Raji (cell line): ENCODE results near the gene MGARP.
A peak's percentile ranks its signal among the peaks of the same experiment; 100 is the strongest.

Source experiments
- POLR2A ChIP-seq: IDR thresholded peaks from 2 replicates; pipeline ENCODE4 v1.6.1; 2011; ENCODE audit warnings: low read depth, low read length, control low read depth; ENCODE audit not compliant: insufficient read depth

MGARP gene

GRCh38 chr4:139266583-139267257 lies 13.3 kb downstream of the MGARP start:
- TF ChIP-seq POLR2A = peak; percentile 58

- TF ChIP-seq POLR2A = no peak
These were observed 13.8 kb downstream of the MGARP start for GRCh38 chr4:139266208-139266582.

DNA sequence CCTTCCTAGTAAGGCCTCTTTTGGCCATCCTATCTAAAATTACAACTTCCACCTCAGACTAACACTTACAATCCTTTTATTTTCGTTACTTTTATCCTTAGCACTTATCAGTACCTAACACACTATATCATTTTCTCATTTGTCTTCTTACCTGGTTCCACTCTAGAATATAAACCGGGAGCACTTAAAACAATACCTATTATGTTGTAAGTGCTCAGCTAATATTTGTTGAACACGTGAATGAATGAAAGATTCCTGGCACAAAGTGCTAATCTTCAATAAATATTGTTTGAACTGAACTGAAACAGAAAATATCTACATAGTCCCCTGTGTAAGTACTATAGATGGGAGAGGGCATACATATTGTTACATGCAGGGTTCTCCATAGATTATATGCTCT lies 14.4 kb downstream of the MGARP start:
- no peak for TF ChIP-seq POLR2A

- no peak for TF ChIP-seq POLR2A
These were observed 23.7 kb downstream of the MGARP start for GRCh38 chr4:139256349-139256748.

DNA sequence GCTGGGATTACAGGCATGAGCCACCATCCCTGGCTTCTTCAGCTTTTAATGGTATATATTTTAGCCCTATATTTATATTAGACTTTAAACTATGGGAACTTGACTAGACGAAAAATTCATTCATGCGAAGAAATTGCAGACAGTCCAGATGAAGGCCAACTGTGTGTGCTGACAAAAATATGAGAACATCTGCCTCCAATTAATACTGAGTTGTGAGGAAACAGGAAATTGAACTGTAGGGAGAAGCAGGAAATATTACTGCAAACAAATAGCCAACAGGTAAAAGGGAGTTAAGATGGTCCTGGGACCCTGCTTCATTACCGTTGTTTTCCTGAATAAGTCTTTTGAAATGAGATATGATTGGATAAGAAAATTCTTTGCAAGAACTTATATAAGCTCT lies 26.3 kb downstream of the MGARP start:
- TF ChIP-seq POLR2A = no peak

DNA sequence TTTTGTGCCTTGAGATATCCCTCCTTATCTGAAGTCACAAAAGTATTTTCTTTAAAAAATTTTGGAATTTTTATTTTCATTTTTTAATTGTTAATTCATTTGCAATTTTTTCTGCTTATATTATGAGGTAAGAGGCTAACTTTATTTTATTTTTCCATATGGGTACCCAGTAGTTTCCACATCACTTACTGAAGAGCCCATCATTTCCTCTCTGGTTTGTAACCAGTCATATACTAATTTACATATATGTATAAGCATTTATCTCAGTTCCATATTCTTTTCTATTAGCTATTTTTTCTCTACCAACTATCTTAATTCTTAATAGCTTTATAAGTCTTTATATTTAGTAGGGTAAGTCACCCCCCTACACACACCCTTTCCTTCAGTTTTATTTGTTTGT lies 27.0 kb downstream of the MGARP start:
- no peak for TF ChIP-seq POLR2A

DNA sequence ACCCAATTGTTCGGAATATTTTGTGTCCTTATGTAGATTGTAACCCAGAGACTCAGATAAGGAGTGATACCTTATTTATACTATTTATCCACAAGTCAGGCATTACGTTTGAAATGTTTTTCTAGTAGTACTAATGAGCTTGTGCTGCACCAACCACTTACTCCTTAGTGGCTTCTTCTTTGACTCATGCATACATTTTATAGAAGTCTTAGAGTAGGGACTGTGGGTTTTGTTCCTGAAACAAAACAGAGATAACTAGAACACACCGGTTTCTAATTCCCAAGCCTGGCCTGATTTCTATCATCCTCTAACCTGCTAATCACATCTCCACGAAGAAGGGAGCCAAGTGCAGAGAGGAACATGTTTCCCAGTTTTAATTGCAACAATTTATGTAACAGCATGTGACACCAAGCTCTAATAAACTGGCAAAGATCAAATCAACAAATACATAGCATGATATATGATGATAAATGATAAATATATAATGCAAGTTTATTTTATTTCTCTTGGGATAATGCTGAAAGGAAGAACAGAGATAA lies 32.3 kb downstream of the MGARP start:
- TF ChIP-seq POLR2A = no peak

DNA sequence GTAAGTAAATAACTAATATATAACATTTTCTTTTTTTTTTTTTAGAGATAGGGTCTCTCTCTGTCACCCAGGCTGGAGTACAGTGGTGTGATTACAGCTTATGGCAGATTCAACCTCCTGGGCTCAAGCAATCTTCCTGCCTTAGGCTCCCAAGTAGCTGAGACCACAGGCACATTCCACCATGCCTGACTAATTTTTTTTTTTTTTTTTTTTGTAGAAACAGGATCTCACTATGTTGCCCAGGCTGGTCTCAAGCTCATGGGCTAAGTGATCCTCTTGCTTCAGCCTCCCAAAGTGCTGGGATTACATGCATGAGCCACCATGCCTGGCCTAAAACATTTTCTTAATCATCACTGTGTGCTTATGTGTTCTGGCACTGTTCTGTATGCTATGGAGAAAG lies 32.8 kb downstream of the MGARP start:
- no peak for TF ChIP-seq POLR2A

DNA sequence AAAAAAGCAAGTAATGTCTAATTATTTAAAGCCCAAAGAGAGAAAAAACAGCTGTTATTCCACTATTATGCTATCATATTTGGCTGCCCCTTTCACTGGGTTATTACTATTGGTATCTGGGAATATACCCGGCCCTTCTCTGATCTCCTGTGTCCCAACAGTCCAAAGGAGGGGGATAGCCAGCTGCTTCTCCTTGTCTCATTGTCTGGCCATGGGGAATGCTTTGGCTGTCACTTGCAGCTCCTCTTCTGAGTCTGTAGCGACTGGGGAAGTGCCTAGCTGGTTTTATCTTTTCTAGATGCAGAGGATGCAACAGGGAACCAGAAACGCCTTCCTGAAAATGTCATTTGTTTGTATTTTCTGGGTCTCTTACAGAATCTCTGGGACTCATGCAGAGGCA lies 33.9 kb downstream of the MGARP start:
- TF ChIP-seq POLR2A = no peak

GRCh38 chr4:139245590-139245989 lies 34.4 kb downstream of the MGARP start:
- TF ChIP-seq POLR2A = no peak

DNA sequence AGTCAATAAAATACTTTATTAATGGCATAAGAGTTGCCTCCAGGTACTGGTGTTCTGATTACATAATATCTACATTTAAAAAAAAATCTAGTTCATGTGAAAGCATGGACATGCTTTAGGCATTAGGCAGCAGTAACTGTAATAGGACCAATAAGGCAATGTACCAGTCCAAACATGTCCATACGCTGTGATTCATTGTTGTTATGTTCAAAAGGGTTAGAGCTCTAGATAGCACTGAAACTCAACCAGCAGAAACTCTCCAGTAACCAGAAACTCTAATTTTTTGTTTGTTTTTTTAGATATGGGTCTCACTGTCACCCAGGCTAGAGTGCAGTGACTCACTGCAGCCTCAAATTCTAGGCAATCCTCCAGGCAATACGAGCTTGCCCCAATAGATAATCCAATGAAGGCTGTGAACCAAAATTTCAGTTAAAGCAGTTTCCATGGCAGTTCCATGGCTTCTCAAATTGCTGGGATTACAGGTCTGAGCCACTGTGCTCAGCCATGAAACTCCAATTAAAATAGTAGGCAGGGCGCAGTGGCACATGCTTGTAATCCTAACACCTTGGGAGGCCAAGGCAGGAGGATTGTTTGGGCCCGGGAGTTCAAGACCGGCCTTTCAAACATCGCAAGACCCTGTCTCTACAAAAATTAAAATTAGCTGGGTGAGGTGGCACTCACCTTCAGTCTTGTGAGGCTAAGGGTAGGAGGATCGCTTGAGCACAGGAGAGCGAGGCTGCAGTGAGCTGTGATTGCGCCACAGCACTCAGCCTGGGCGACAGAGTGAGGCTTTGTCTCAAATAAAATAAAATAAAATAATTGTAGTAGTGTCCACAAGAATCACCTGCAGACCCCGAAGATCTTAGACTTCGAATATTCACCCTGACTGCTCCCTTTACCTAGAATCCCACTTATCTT lies 36.3 kb downstream of the MGARP start:
- TF ChIP-seq POLR2A = no peak

DNA sequence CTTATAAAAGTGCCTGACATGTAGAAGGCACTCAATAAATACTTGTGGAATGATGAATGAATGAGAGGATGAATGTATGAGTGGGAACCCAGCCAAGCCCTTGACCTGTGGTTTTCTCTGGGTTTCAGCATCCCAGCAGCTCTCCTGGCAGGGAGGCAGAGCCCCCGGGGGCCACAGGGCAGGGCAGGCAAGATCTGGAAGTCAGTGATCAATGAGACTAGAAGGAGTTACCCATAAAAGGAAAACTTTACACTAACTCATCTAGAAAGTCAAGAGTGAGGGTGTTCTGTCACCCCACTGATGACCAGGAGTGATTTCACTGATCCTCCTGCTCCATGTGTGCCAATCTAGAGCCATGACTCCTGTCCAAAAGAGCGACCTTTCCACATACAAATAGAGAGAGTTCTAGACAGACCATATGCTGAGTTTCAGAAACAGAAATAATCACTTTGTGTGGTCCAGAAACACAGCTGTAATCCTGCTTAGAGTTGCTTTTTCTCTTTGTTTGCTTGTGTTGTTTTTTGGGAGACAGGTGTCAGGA lies 37.4 kb downstream of the MGARP start:
- TF ChIP-seq POLR2A = no peak

- no peak for TF ChIP-seq POLR2A
These were observed 38.3 kb downstream of the MGARP start for GRCh38 chr4:139241784-139242151.

DNA sequence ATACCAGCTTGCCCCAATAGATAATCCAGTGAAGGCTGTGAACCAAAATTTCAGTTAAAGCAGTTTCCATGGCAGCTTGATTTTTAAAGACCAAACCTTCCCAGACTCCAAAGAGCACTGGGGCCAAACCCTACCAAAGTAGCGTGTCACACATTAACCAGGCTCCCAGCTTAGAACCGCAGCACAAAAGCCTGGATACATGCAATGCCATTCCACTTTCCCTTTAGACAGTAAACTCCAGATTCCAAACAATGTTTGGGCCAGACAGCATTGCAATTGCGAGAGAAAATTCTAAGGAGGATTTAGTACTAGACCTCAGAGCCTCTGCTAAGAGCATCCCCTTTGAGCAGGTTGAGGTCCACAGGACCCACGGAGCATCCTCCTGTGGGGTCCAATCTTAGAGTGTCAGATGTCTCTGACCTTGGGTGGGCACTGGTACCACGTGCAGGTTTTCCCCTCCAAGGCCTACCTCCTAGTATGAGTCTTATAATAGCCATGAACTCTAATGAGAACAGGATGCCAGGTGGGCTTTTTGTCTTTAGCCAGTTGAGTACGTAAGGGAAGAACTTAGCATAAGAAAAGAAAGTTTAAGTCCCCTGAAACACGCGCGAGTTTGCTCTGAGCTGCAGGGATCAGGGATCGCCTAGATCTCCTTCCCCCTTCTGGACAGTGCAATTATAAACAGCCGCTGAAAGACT lies 38.8 kb downstream of the MGARP start:
- TF ChIP-seq POLR2A = no peak

DNA sequence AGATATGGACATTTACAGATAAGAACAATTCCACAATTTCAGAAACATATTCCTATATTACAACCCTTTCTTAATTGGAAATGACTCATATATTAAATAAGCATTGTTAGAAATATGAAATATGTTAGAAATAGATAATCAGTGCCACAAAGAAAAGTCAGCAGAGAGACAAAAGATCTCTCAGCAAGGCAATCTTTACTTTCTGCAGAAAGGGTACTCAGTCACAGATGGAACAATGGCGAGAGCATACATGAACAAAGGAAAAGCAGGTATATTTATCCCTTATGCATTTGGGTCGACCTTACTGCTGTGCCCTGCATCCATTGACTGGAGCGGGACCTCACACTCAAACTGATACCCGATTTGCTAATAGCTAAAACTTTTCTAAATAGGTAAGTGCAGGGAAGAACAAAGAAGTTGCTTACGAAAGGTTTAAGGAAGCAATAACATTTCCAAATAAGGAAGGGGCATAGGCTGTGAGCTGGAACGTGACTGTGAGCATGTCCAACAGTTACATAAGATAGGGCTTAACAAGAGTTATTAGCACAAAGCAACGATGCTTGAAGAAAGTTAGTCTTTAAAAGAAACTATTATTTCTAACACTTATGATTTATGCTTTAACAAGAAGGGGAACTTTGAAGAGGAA lies 40.8 kb downstream of the MGARP start:
- TF ChIP-seq POLR2A = no peak
